Endothelial cell of umbilical vein (primary cell): Measurements from ENCODE around the gene PPP3CA. TPM values are rescaled to one million over a fixed set of nuclear protein-coding genes. Genes with fewer than 3 reads are reported as not detected.

ENCODE experiments used
- BruUV-seq: library from RNA; stranded (reverse); fragments of 400-500 nt; replicated peaks from 2 replicates; lab custom pipeline; 2021; lab: Mats Ljungman, UMichigan
- CTCF ChIA-PET: fragments of 300-600, 350-600 bp; sonication (Branson Sonifier 250); formaldehyde crosslinking; loops from one replicate; lab custom pipeline; 2021; ENCODE audit warnings: antibody characterized with exemption, inconsistent platforms; lab: Charles Lee
- POLR2A ChIA-PET: fragments of 300-600, 350-600 bp; sonication (Branson Sonifier 250); formaldehyde crosslinking; loops from one replicate; lab custom pipeline; 2021; ENCODE audit warnings: antibody characterized with exemption, inconsistent platforms; lab: Charles Lee
- DNase-seq: peaks from one replicate; pipeline ENCODE4 v3.0.0-alpha.2; 2011; ENCODE audit warnings: low read depth, low spot score
- FAIRE-seq: peaks from 2 replicates; lab custom pipeline; 2011; peaks lifted over from hg19 to GRCh38; lab: Jason Lieb, UNC
- H2AFZ ChIP-seq: 2 replicates; pipeline ENCODE4 v1.6.0; 2012; ENCODE audit warnings: low read depth, low read length, control low read depth, inconsistent platforms
- H3K27ac ChIP-seq: 2 replicates; pipeline ENCODE4 v1.5.1; 2011; ENCODE audit warnings: low read depth, mild to moderate bottlenecking, control low read depth, low read length, moderate library complexity; ENCODE audit not compliant: insufficient read depth
- H3K27me3 ChIP-seq, 2 experiments: 2 replicates each; pipeline versions ENCODE4 v1.6.0 to v1.6.1; 2011; ENCODE audit warnings: low read length in 2 of 2, mixed read lengths in 1 of 2; ENCODE audit not compliant: control insufficient read depth in 2 of 2, insufficient read depth in 2 of 2
- H3K36me3 ChIP-seq, 2 experiments: 2 replicates in 1 of 2; 3 replicates in 1 of 2; pipeline ENCODE4 v1.5.1; 2011; ENCODE audit warnings: low read length in 2 of 2, mild to moderate bottlenecking in 1 of 2, moderate library complexity in 1 of 2; ENCODE audit not compliant: control insufficient read depth in 2 of 2, insufficient read depth in 2 of 2; ENCODE audit errors: extremely low read depth in 1 of 2
- H3K4me1 ChIP-seq: 3 replicates; pipeline ENCODE4 v1.5.1; 2011; ENCODE audit warnings: mild to moderate bottlenecking, low read length; ENCODE audit not compliant: control insufficient read depth, insufficient read depth; ENCODE audit errors: extremely low read depth
- H3K4me2 ChIP-seq: 2 replicates; pipeline ENCODE4 v1.6.1; 2011; ENCODE audit warnings: low read length, control low read depth, mixed read lengths; ENCODE audit not compliant: insufficient read depth
- H3K4me3 ChIP-seq, 3 experiments: fragments of 200-600 bp in 1 of 3; sonication (generic), shearing (Covaris generic) in 1 of 3; replicated peaks in 1 of 3; 2 replicates each; pipeline ENCODE4 v1.5.1; 2011 to 2016; ENCODE audit warnings: control low read depth in 3 of 3, low read length in 3 of 3, mild to moderate bottlenecking in 2 of 3, inconsistent platforms in 1 of 3, low read depth in 1 of 3, moderate library complexity in 1 of 3; ENCODE audit not compliant: insufficient read depth in 1 of 3
- H3K79me2 ChIP-seq: 2 replicates; pipeline ENCODE4 v1.6.0; 2012; ENCODE audit warnings: low read length, inconsistent platforms; ENCODE audit not compliant: control insufficient read depth, insufficient read depth
- H3K9ac ChIP-seq: replicated peaks from 2 replicates; pipeline ENCODE3; 2011; ENCODE audit warnings: low read length, control low read depth; ENCODE audit not compliant: insufficient read depth; ENCODE audit errors: extremely low read depth
- H3K9me1 ChIP-seq: replicated peaks from 3 replicates; pipeline ENCODE4 v1.6.0; 2011; ENCODE audit warnings: mild to moderate bottlenecking, low read length; ENCODE audit not compliant: control insufficient read depth, insufficient read depth; ENCODE audit errors: extremely low read depth
- H3K9me3 ChIP-seq: replicated peaks from 2 replicates; pipeline ENCODE4 v1.5.1; 2012; ENCODE audit warnings: low read length, inconsistent platforms; ENCODE audit not compliant: control insufficient read depth, insufficient read depth
- H4K20me1 ChIP-seq: replicated peaks from 2 replicates; pipeline ENCODE3; 2011; ENCODE audit warnings: mild to moderate bottlenecking, low read length; ENCODE audit not compliant: control insufficient read depth, insufficient read depth; ENCODE audit errors: extremely low read depth
- CTCF ChIP-seq, 2 donors: IDR thresholded peaks; 1 replicate in 1 of 2; 2 replicates in 1 of 2; pipeline ENCODE4 v1.5.1; 2011; ENCODE audit warnings: low read length in 2 of 2, mild to moderate bottlenecking in 2 of 2, moderate library complexity in 2 of 2, control low read depth in 1 of 2, inconsistent platforms in 1 of 2, low read depth in 1 of 2; ENCODE audit not compliant: insufficient read depth in 1 of 2; ENCODE audit errors: extremely low read depth in 1 of 2
- EZH2 ChIP-seq: IDR thresholded peaks from 2 replicates; pipeline ENCODE4 v1.6.1; 2012; ENCODE audit warnings: borderline replicate concordance, low read depth, mild to moderate bottlenecking, moderate library complexity, low read length, inconsistent platforms; ENCODE audit not compliant: severe bottlenecking
- FOS ChIP-seq: IDR thresholded peaks from 2 replicates; pipeline ENCODE4 v1.6.1; 2011; ENCODE audit warnings: mild to moderate bottlenecking, low read length, moderate library complexity, borderline replicate concordance; ENCODE audit not compliant: insufficient read depth
- GATA2 ChIP-seq: IDR thresholded peaks from 2 replicates; pipeline ENCODE4 v1.7.0; 2011; ENCODE audit warnings: low read depth, mild to moderate bottlenecking, moderate library complexity, mixed read lengths, low read length; ENCODE audit not compliant: insufficient read length, insufficient read depth
- MAX ChIP-seq: IDR thresholded peaks from 2 replicates; pipeline ENCODE4 v1.6.1; 2011; ENCODE audit not compliant: insufficient read depth, insufficient read length
- MYC ChIP-seq: IDR thresholded peaks from one replicate; pipeline ENCODE4 v1.6.1; 2011; ENCODE audit warnings: mild to moderate bottlenecking, low read depth, low read length
- POLR2A ChIP-seq: IDR thresholded peaks from 2 replicates; pipeline ENCODE4 v1.6.1; 2012; ENCODE audit warnings: low read depth, mild to moderate bottlenecking, control low read depth, low read length
- POLR2AphosphoS5 ChIP-seq: IDR thresholded peaks from 2 replicates; pipeline ENCODE4 v1.6.1; 2012; ENCODE audit warnings: low read depth, mild to moderate bottlenecking, control low read depth, low read length, moderate library complexity; ENCODE audit not compliant: insufficient read depth
- dilution Hi-C: fragments of 300-500 bp; cut with MboI; formaldehyde crosslinking; loops from one replicate; pipeline ENCODE4 v1.15.0; 2019; ENCODE audit warnings: low sequenced_read_pairs; ENCODE audit not compliant: extremely low pct_ligation_motif_present
- intact Hi-C: fragments of 100-400 bp; cut with micrococcal nuclease; formaldehyde crosslinking; loops from one replicate; pipeline ENCODE4 v1.10.0; 2022
- polyA plus RNA-seq, 4 experiments: library from polyadenylated mRNA; depleted of rRNA in 3 of 4; stranded (reverse) in 3 of 4; unstranded in 1 of 4; fragments of >200 nt; gene quantifications; 2 replicates each; pipeline versions ENCODE4 v1.2.1 to v1.2.3, GENCODE V29; 2011 to 2012; ENCODE audit warnings: missing spikeins in 1 of 4
- total RNA-seq: library from RNA; stranded (reverse); gene quantifications from 2 replicates; pipeline ENCODE4 v1.2.3, GENCODE V29; 2021

The PPP3CA gene
- total and polyA plus RNA-seq, 2 donors (not counting 3 experiments of a cell fraction or from before 2014, with no cell fraction given) = 7.0 to 43.3 TPM

- Histone ChIP-seq H3K36me3 (no peaks in the 10 kb centered on the region), H3K27me3 (no peaks in the 10 kb centered on the region), H3K4me3 (no peak overlapping the region), H3K9me1 (no peaks in the 10 kb centered on the region), H4K20me1 (peaks cover 2% of the 10 kb centered on the region), H3K79me2 (peaks cover 2% of the 10 kb centered on the region), H3K4me2 (no peak overlapping the region), H2AFZ (no peak overlapping the region), H3K27ac (no peak overlapping the region), H3K9me3 (no peaks in the 10 kb centered on the region), H3K9ac (no peak overlapping the region), H3K4me1 (peaks cover 22% of the 10 kb centered on the region)
- BruUV-seq = no TSS peak
- intact Hi-C loops (no loop called here), dilution Hi-C loops (no loop called here)
- FAIRE-seq (no peak), DNase-seq (no peak)
- TF ChIP-seq EZH2 (no peak), CTCF (IDR thresholded peaks at IDR 0.05; ENCODE audit: extremely low read depth in 1 of 2, insufficient read depth in 1 of 2, low read depth in 1 of 2, low read length in 2 of 2) (no peak), FOS (no peak), POLR2AphosphoS5 (no peak), MAX (no peak), MYC (no peak), POLR2A (no peak), GATA2 (no peak)
- ChIA-PET CTCF (no interaction called here), POLR2A (no interaction called here)
Observed at GRCh38 chr4:101252721-101253120, 94.6 kb downstream of the PPP3CA start.
